SH-SY5Y (cell line): ENCODE measurements around the gene RPL22L1.

ENCODE experiments used
- GATA2 ChIP-seq: IDR thresholded peaks from 2 replicates; pipeline ENCODE4 v1.6.1; 2011; ENCODE audit warnings: mild to moderate bottlenecking, low read depth, low read length
- GATA3 ChIP-seq: IDR thresholded peaks from 2 replicates; pipeline ENCODE4 v1.6.1; 2011; ENCODE audit warnings: low read depth, mild to moderate bottlenecking, low read length, moderate library complexity

GRCh38 chr3:170865209-170866094, 4.5 kb downstream of the RPL22L1 start:
- no peak for TF ChIP-seq GATA2
- TF ChIP-seq GATA3: no peak
